MCF 10A (cell line): Measurements from ENCODE around the gene PLCD1. TPM values are rescaled to one million over a fixed set of nuclear protein-coding genes. Genes with fewer than 3 reads are reported as not detected.

Source experiments
- BruUV-seq: library from RNA; stranded (reverse); fragments of 400-500 nt; replicated peaks from 2 replicates; lab custom pipeline; 2021; lab: Mats Ljungman, UMichigan
- CTCF ChIA-PET: fragments of 300-600 bp; sonication (Branson Sonifier 250); formaldehyde crosslinking; extraction: SDS; loops from one replicate; lab custom pipeline; 2021; ENCODE audit warnings: antibody characterized with exemption, inconsistent platforms; lab: Yijun Ruan, JAX
- POLR2A ChIA-PET: fragments of 300-600, 350-650 bp; sonication (Branson Sonifier 250); formaldehyde crosslinking; extraction: SDS; loops from one replicate; lab custom pipeline; 2020; ENCODE audit warnings: antibody characterized with exemption, inconsistent platforms; lab: Yijun Ruan, JAX
- DNase-seq: peaks from one replicate; pipeline ENCODE4 v3.0.0-alpha.2; 2018; ENCODE audit not compliant: unreplicated experiment
- H3K27ac Mint-ChIP-seq: one replicate; pipeline ENCODE4 v1.8.0; 2022; ENCODE audit warnings: mild to moderate bottlenecking, low read depth, mixed read lengths; ENCODE audit not compliant: unreplicated experiment
- H3K27me3 Mint-ChIP-seq: one replicate; pipeline ENCODE4 v1.8.0; 2022; ENCODE audit warnings: mixed read lengths; ENCODE audit not compliant: insufficient read depth, unreplicated experiment
- H3K36me3 Mint-ChIP-seq: one replicate; pipeline ENCODE4 v1.8.0; 2022; ENCODE audit warnings: mild to moderate bottlenecking, moderate library complexity, mixed read lengths; ENCODE audit not compliant: insufficient read depth, unreplicated experiment
- H3K4me1 Mint-ChIP-seq: one replicate; pipeline ENCODE4 v1.8.0; 2022; ENCODE audit warnings: mixed read lengths; ENCODE audit not compliant: insufficient read depth, unreplicated experiment
- H3K4me3 Mint-ChIP-seq: one replicate; pipeline ENCODE4 v1.8.0; 2022; ENCODE audit warnings: mild to moderate bottlenecking, moderate library complexity, mixed read lengths; ENCODE audit not compliant: unreplicated experiment
- H3K9me3 Mint-ChIP-seq: one replicate; pipeline ENCODE4 v1.8.0; 2022; ENCODE audit warnings: mixed read lengths; ENCODE audit not compliant: unreplicated experiment
- CTCF ChIP-seq: fragments of 200-600 bp; IDR thresholded peaks from one replicate; pipeline ENCODE4 v1.8.0; 2022; ENCODE audit warnings: antibody characterized with exemption, mild to moderate bottlenecking; ENCODE audit not compliant: unreplicated experiment
- intact Hi-C: fragments of 100-400 bp; cut with micrococcal nuclease; formaldehyde crosslinking; loops from 2 replicates; pipeline ENCODE4 v1.14.1; 2022
- total RNA-seq: library from RNA; stranded (reverse); gene quantifications from 2 replicates; pipeline ENCODE4 v1.2.3, GENCODE V29; 2022

The PLCD1 gene
- total RNA-seq, 1 experiment from 2014 or later: 1.8 TPM

GRCh38 chr3:38028621-38029361 lies 651 bp downstream of the PLCD1 start:
- BruUV-seq: no TSS peak
- ChIA-PET POLR2A (no interaction called here), CTCF (interaction anchor here (1.2 to 1.4 kb wide), 2 partner anchors 27 to 32 kb away, joined by 5 read pairs; no protein-coding TSS in a partner anchor)
- peaks cover 42% of the 10 kb centered on the region for H3K4me1 Mint-ChIP-seq
- TF ChIP-seq CTCF: no peak
- intact Hi-C loops: no loop called here
- H3K27ac Mint-ChIP-seq: no peak overlapping the region
- no peak overlapping the region for H3K4me3 Mint-ChIP-seq
- no peaks in the 10 kb centered on the region for H3K9me3 Mint-ChIP-seq
- H3K36me3 Mint-ChIP-seq: no peaks in the 10 kb centered on the region
- H3K27me3 Mint-ChIP-seq: no peaks in the 10 kb centered on the region
- DNase-seq: no peak

DNA sequence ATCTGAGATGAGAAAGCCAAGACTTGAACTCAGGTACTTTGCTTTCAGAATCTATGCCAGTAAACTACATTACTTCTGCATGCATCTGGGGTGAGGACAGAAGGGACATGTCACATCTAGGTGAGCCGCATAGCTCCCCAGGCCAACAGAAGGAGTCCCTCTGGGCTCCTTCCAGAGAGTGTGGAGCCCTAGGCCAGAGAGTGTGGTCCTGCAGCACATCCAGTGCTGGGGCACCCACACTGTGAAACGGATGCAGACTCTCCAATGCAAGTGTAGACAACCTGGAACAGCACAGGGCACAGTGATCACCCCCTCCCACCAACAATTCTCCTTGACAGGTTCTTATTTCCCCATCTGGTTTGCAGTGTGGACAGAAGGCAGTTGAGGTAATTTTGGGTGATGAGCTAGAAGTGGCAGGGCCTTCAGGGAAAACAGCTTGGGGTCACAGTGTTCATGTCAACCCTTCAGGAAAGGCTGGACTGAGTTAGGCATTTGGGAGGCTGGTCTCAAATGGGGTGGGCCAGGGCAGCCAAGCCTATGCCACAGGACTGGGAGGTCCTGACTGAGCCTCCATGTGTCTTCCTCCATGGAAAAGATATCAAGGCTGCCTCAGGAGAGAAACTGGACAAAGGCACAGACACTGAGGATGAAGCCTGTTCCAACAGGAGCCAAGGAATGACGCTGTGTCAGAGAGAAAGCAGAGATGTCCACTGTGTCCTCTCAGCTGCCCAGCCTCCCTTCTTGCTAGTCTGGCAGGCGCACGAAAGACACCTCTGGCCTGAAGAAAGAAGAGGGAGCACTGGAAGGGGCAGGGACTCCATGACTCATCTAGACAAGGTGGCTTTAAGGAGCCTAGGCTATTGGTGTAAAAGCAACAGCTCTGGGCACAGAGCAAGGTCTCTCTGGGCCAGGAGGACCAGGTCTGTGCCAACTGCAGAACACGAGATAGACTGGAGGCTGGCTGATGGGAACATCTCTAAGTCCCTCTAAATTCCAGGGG lies 1.7 kb downstream of the PLCD1 start:
- no peak overlapping the region for H3K27ac Mint-ChIP-seq
- no TSS peak for BruUV-seq
- H3K4me1 Mint-ChIP-seq: peaks cover 40% of the 10 kb centered on the region
- H3K4me3 Mint-ChIP-seq: no peak overlapping the region
- no peaks in the 10 kb centered on the region for H3K36me3 Mint-ChIP-seq
- POLR2A ChIA-PET: interaction anchor here (0.6 kb wide), 1 partner anchor 96 kb away, joined by 3 read pairs; no protein-coding TSS in a partner anchor
- TF ChIP-seq CTCF: no peak
- DNase-seq: no peak
- H3K27me3 Mint-ChIP-seq: no peaks in the 10 kb centered on the region
- H3K9me3 Mint-ChIP-seq: no peaks in the 10 kb centered on the region
- intact Hi-C loops: no loop called here
- CTCF ChIA-PET: interaction anchor here (1.4 kb wide), 1 partner anchor 31 kb away, joined by 5 read pairs; no protein-coding TSS in a partner anchor

GRCh38 chr3:38026856-38027255 lies 2.6 kb downstream of the PLCD1 start:
- POLR2A ChIA-PET: interaction anchor here (0.6 to 0.7 kb wide), 2 partner anchors 10 to 365 kb away, joined by 3 read pairs; no protein-coding TSS in a partner anchor
- no peaks in the 10 kb centered on the region for H3K36me3 Mint-ChIP-seq

More at GRCh38 chr3:38026856-38027255, 2.6 kb downstream of the PLCD1 start:
- no TSS peak for BruUV-seq
- Mint-ChIP-seq H3K4me1 (peaks cover 38% of the 10 kb centered on the region), H3K4me3 (no peak overlapping the region), H3K27ac (no peak overlapping the region), H3K9me3 (no peaks in the 10 kb centered on the region), H3K27me3 (no peaks in the 10 kb centered on the region)
- CTCF ChIA-PET: interaction anchor here (0.7 kb wide), 1 partner anchor 320 kb away, joined by 4 read pairs; the partner anchor contains the start of gene XYLB
- no peak for TF ChIP-seq CTCF
- DNase-seq: no peak
- intact Hi-C loops: no loop called here
